NK-92 (cell line): ENCODE measurements around the gene POLR2M.

ENCODE experiments used
- DNase-seq: peaks from one replicate; lab custom pipeline; 2025; ENCODE audit not compliant: unreplicated experiment; lab: John Stamatoyannopoulos, UW

POLR2M gene

DNA sequence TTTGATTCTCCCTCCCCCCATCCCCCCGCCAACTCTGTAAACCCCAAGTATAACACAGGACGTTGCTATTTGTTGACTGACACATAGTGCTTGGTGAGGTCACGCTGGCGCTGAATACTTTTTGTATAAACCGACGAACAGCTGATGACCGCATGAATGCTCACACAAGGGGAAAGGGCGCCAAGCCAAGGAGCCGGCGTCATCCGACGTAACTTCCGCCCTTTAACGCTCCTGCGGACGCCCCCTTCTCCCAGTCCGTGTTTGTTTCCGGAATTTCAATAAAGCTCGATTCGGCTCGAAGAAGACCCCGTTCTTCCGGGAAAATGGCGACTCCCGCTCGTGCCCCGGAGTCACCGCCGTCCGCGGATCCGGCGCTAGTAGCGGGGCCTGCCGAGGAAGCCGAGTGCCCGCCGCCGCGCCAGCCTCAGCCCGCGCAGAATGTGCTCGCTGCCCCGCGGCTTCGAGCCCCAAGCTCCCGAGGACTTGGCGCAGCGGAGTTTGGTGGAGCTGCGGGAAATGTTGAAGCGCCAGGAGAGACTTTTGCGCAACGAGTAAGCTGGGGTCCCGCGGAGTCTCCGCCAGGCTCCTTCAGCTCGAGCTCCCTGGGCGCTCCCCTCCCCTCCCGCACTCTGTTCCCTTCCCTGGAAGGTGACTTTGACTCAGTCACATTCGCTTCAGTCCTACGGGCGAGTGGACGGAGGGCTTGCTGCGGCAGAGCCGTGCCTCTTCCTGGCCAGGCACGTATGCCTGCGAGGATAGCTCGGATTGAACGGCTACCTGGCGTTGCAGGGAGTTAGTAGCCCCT, at the start of gene POLR2M:
TSS of gene POLR2M (plus strand) at position 310 of the 805 bp plus-strand sequence. CDS start at position 439, 129 bp downstream.
- peak; percentile 50 for DNase-seq

GRCh38 chr15:57657619-57658018, 48.9 kb upstream of the POLR2M start:
- no peak for DNase-seq

DNA sequence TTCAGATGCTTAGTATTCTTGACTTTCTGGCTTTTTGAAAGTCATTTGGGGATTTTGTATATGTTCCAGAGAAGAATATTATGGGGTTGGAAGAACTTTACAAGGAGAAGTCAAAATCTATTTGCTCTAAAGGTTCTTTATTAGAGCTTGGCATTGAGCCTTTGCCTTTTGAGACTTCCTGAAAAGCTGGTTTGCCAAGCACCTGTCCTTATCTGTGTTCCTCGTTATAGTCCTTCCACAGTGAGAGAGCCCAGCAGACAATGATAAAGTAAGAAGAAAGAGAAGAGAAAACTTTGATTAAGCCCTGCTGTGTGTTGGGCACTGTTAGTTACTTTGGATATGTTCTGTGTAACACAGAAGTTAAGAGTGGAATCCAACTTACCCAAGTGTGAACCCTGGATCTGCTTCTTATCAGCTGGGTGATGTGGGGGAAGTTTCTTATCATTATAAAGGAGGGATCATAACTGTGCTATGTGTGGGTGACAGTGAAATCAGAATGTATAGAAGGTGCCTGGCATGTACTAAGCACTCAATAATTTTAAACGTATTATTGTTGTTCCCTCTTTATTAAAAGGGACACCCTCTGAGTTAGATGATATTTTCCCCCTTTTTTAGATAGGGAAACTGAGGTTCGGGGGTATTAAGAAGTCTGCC, 44.3 kb upstream of the POLR2M start:
- DNase-seq: no peak

- DNase-seq: no peak
Measured at GRCh38 chr15:57662802-57663201, 43.7 kb upstream of the POLR2M start.

DNA sequence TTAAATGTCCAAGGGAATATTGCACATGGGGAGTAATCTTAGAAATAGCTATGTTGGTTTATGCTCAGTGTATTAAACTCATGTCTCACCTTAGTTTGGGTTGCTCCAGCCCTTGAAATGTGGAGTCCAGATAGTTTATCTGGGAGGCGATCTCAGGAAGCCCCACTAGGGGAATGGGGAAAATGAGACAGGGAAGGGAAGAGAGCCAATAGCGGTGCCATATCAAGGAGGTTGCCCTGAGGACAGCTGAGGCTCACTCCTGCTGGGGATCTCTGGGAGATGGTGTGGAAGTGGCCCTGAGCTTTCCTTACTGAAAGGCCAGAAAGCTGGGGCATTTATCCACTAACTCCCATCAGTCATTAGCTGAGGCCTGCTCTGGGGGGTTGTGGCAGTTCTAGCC, 43.3 kb upstream of the POLR2M start:
- DNase-seq: no peak

GRCh38 chr15:57665194-57665593, 41.3 kb upstream of the POLR2M start:
- no peak for DNase-seq

DNA sequence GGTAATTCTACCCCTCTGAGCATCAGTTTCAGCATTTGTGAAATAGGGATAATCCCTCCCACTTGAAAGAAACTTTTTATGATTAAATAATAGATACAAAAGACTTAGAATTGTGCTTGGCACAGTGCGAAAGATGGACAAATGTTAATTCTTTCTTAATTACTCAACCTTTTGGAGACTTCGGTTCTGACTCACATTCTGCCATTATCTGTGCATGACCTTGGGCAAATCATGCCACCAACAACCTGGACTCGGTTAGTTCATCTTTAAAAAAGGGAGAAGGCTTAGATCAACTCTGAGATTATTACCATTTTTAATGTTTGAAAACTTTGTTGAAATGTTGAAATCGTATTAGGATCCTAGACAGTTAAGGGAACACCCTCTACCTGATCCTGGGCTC, 40.6 kb upstream of the POLR2M start:
- DNase-seq: no peak

GRCh38 chr15:57667171-57667849, 39.2 kb upstream of the POLR2M start:
- DNase-seq: no peak

DNA sequence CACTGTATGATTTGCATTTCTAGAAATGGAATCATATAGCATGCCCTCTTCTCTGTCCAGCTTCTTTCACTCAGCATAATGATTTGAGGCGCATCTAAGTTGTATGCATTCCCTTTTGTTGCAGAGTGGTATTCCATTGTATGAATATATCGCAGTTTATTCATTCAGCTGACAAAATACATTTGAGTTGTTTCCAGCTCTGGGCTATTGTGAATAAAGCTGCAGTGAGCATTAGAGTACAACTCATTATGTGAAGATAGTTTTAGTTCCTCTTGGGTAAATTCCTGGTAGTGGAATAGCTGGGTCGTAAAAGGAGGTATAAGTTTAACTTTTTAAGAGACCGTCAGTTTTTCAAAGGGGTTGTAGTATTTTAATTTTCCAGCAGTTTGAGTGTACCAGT, 38.5 kb upstream of the POLR2M start:
- no peak for DNase-seq

DNA sequence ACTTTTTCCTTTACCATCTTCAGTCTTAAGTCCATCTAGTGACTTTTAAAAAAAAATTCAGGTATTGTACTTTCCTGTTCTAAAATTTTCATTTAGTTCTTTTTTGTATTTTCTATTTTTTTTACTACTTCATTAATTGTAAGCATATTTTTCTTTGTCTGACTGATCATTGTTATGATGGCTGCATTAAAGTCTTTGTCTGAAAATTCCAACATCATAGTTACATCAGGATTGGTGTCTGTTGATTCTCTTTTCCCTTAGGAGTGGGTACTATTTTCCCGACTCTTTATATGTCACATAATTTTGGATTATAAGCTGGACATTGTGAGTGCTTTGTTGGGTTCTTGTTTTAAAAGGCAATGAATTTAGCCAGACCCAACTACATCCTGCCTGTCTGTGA, 34.9 kb upstream of the POLR2M start:
- DNase-seq: no peak

DNA sequence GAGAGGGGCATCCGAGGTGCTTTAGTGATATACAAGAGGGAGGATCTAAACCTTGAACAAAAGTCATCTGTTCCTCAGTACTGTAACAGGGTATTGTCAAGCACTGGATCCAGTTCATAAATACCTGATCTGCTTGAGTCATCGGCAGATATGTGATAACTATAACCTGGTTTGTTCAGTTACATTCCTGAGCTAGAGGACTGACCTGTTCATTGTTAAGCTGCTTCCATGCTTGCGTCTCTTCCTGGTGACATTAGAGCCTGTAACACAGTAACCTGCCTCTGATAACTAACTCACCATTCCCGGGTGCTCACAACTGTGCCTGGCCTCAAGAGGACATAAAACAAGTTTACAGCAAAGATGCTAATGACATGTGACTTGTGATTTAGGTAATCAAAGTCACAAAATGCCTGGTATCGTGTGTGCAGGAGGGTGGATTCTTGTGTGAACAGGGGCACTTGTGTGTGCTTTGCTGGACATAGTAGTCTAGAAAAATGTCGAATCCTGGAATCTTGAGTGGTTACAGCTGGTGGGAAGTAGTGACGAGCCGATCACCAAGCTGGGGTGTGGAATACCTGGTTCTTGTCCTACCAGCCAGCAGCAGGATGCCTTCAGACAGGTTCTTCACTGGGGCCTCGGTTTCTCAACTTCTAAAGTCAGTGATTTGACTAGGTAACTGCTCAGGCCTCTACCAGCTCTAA, 30.9 kb upstream of the POLR2M start:
- DNase-seq: no peak

- DNase-seq: no peak
Measured at GRCh38 chr15:57676585-57676984, 29.9 kb upstream of the POLR2M start.

DNA sequence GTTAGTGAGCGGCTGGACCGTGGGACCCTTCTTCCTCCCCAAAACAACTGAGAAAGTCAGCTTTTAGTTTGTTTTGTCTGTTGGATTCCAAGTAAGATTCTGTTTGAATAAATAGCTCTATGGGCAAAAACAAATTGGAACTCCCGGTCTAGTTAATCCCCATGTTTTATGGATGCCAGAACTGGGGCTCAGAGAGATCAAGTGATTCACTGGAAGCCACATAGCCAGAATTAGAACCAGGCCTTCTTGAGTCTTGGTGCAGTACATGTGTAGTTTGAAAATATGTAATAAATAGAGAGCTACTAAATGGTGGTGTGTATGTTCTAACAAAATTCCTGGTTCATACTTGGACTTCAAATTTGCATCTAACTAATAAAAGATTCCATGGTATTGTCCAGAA, 29.3 kb upstream of the POLR2M start:
- no peak for DNase-seq

- DNase-seq: no peak
Measured at GRCh38 chr15:57680021-57680420, 26.5 kb upstream of the POLR2M start.

DNA sequence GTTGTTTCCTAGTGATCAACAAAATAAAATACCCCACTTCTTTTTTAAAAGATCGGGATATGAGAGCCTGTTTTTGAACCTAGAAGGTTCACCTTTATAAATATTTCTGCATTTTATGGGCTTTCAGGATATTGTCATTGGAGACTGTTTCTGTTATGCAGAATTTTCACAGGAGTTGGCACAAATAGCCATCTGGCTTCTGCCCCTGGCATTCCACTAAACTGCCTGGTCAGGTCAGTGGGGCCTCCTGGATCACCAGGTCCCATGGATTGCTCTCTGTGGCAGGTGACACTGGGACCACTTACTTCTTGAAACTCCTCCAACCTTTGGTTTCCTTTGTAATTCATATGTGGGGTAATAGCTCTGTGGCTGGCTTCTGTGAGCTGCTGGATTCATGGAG, 25.5 kb upstream of the POLR2M start:
- DNase-seq: no peak

DNA sequence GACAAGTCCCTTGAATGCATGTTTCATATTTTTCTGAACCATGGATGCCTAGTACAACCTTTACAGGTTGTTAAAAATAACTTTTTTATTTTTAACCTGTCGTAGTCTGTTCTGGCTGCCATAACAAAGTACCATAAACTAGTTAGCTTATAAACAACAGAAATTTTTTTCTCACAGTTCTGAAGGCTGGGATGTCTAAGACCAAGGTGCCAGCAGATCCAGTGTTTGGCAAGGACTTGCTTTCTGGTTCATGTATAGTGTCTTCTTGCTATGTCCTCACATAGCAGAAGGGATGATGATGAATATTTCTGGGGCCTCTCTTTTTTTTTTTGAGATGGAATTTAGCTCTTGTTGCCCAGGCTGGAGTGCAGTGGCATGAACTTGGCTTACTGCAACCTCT, 23.0 kb upstream of the POLR2M start:
- no peak for DNase-seq

DNA sequence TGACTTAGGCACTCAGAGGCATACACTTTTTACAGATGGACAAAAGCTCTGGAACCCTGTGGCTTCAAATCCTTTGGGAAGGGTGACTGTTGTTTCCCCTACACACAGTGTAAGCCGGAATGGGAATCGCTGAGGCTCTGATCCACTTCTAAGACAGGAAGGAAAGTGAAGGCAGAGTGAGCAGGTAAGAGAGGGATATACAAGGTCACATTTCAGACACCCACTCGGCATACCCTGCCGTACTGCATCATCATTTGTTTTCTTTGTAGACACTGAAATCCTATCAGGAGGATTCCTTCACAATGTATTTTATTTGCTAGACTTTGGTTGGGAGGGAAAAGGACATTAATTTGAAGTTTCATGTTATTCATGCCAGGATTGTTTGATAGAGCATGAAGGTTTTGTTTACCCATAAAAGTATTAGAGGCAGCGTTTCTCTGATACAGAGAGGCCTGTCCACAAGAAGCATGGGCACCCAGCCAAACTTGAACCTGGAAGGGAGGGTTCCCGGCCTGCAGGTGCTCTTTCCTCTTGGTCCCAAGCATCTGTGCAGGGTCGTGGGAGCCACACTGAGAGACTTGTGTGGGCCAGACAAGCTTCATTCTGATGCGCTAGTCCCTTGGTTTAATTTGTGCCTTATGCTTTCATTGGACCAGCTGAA, 21.9 kb upstream of the POLR2M start:
- DNase-seq: no peak

DNA sequence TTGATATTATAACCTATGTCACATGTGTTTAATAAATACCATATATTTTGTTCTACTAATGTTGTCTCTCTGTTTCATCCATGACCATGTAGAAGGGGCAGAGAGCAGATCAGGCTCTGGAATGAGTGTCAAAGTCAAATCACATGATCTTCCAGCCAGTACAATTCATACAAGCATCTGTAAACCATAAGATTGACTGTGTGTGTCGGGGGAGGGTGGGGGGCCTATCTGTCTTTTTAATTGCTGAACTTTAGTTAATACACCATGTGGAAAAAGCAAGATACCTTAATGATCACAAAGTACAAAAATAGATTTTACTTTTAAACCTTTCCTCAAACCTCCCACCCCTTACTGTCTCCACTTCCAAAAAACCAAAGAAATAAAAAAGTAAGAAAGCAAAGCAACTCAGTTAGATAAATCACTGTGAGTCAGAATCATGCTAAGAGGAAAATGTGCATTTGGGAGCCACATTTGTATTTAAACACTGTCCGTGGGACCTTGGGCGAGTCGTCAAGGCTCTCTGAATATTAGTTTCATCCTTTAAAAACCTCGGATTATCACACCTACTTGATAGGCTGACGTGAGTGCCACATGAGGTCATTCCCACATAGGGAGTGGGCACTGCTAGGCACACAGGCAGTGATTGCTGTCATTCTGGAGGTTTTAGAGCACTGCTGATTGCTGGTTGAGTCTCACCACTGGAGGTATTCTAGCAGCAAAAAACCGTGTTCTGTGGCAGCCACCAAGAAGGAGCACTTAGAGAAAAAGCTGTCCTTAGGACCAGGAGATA, 21.0 kb upstream of the POLR2M start:
- DNase-seq: no peak

DNA sequence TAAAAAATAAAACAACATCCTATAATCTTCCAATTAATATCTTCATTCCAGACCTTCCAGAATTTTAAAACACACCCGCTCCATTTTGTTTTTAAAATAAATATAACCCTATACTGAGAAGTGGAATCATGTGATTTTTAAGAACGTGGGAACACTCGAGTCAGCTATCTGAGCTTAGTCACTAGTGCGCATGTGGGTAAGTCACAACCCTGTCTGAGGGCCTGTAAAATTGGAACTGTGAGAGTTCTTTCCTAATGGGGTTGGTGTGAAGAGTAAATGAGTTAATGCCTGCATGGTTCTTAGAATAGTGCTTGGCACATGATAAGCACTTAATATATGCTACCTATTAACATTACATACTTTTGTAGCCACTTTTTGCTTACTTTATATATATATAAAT, 19.9 kb upstream of the POLR2M start:
- no peak for DNase-seq

- DNase-seq: no peak
Measured at GRCh38 chr15:57690341-57690966, 16.1 kb upstream of the POLR2M start.
